H1 (cell line): ENCODE measurements around the gene NAA25. TPM values are rescaled to one million over a fixed set of nuclear protein-coding genes. Genes with fewer than 3 reads are reported as not detected.

Source experiments
- CTCF ChIA-PET: fragments of 300-600 bp; sonication (Branson Sonifier 250); formaldehyde crosslinking; loops from one replicate; lab custom pipeline; 2021; ENCODE audit not compliant: partially characterized antibody; lab: Charles Lee
- POLR2A ChIA-PET: fragments of 300-600 bp; sonication (Branson Sonifier 250); formaldehyde crosslinking; loops from one replicate; lab custom pipeline; 2021; ENCODE audit warnings: inconsistent platforms; ENCODE audit not compliant: partially characterized antibody; lab: Charles Lee
- DNase-seq, 2 experiments: peaks; one replicate each; pipeline versions ENCODE4 v3.0.0 to v3.0.0-alpha.2; 2010 to 2022; ENCODE audit warnings: low spot score in 2 of 2, low read depth in 1 of 2, mixed read lengths in 1 of 2
- FAIRE-seq: peaks from 2 replicates; lab custom pipeline; 2011; peaks lifted over from hg19 to GRCh38; lab: Jason Lieb, UNC
- H2AFZ ChIP-seq: 2 replicates; pipeline ENCODE4 v1.8.1; 2012; ENCODE audit warnings: low read length, inconsistent platforms
- H2AK5ac ChIP-seq: 2 replicates; pipeline ENCODE4 v1.6.1; 2013; ENCODE audit warnings: low read depth, low read length
- H2BK120ac ChIP-seq: replicated peaks from 2 replicates; pipeline ENCODE3; 2013; ENCODE audit warnings: low read depth, low read length, inconsistent platforms
- H2BK12ac ChIP-seq: 2 replicates; pipeline ENCODE4 v1.6.1; 2013; ENCODE audit warnings: low read depth, low read length
- H2BK15ac ChIP-seq: 2 replicates; pipeline ENCODE4 v1.6.1; 2013; ENCODE audit warnings: low read length
- H2BK20ac ChIP-seq: 2 replicates; pipeline ENCODE4 v1.6.1; 2013; ENCODE audit warnings: low read length
- H2BK5ac ChIP-seq: 2 replicates; pipeline ENCODE4 v1.6.1; 2013; ENCODE audit warnings: low read depth, low read length
- H3K14ac ChIP-seq: 2 replicates; pipeline ENCODE4 v1.6.1; 2013; ENCODE audit warnings: inconsistent platforms; ENCODE audit not compliant: insufficient read length
- H3K18ac ChIP-seq: 2 replicates; pipeline ENCODE4 v1.6.1; 2013; ENCODE audit warnings: low read length; ENCODE audit errors: extremely low read depth
- H3K23ac ChIP-seq: 2 replicates; pipeline ENCODE4 v1.6.1; 2013; ENCODE audit warnings: inconsistent platforms; ENCODE audit not compliant: insufficient read length
- H3K23me2 ChIP-seq: 2 replicates; pipeline ENCODE4 v1.6.1; 2013; ENCODE audit warnings: low read depth, low read length
- H3K27ac ChIP-seq: 2 replicates; pipeline ENCODE4 v1.6.1; 2011; ENCODE audit warnings: low read depth, low read length, inconsistent platforms
- H3K27me3 ChIP-seq, 4 experiments: replicated peaks in 1 of 4; 1 replicate in 1 of 4; 2 replicates in 3 of 4; pipeline versions ENCODE4 v1.6.1 to v1.8.1; 2011 to 2013; ENCODE audit warnings: low read length in 3 of 4, mild to moderate bottlenecking in 3 of 4, inconsistent platforms in 2 of 4, mixed read lengths in 2 of 4, moderate library complexity in 1 of 4; ENCODE audit not compliant: control insufficient read depth in 3 of 4, insufficient read depth in 3 of 4; ENCODE audit errors: extremely low read depth in 1 of 4
- H3K36me3 ChIP-seq, 4 experiments: 2 replicates each; pipeline versions ENCODE4 v1.6.1 to v1.8.1; 2011 to 2013; ENCODE audit warnings: mild to moderate bottlenecking in 4 of 4, low read length in 3 of 4, moderate library complexity in 2 of 4, control low read depth in 1 of 4, inconsistent platforms in 1 of 4; ENCODE audit not compliant: insufficient read depth in 4 of 4, control insufficient read depth in 2 of 4
- H3K4ac ChIP-seq: replicated peaks from 2 replicates; pipeline ENCODE3; 2013; ENCODE audit warnings: low read length, low read depth, mixed read lengths, inconsistent platforms; ENCODE audit not compliant: insufficient read length
- H3K4me1 ChIP-seq, 4 experiments: replicated peaks in 1 of 4; 1 replicate in 1 of 4; 2 replicates in 3 of 4; pipeline versions ENCODE4 v1.6.1 to v1.8.1; 2011 to 2013; ENCODE audit warnings: low read length in 3 of 4, inconsistent platforms in 2 of 4, mixed read lengths in 1 of 4; ENCODE audit not compliant: insufficient read depth in 4 of 4, control insufficient read depth in 3 of 4
- H3K4me2 ChIP-seq, 2 experiments: 2 replicates each; pipeline versions ENCODE4 v1.6.1 to v1.8.1; 2011 to 2013; ENCODE audit warnings: low read depth in 2 of 2, low read length in 2 of 2, control low read depth in 1 of 2, inconsistent platforms in 1 of 2, mild to moderate bottlenecking in 1 of 2; ENCODE audit not compliant: insufficient read depth in 1 of 2
- H3K4me3 ChIP-seq, 4 experiments: fragments of 200-600, 300-600 bp in 1 of 4; sonication (generic), shearing (Covaris generic), sonication (Bioruptor Twin) in 1 of 4; 2 replicates each; pipeline versions ENCODE4 v1.5.1 to v1.8.1; 2011 to 2016; ENCODE audit warnings: low read length in 4 of 4, low read depth in 3 of 4, control low read depth in 2 of 4, inconsistent platforms in 2 of 4, mild to moderate bottlenecking in 2 of 4, mixed read lengths in 1 of 4, moderate library complexity in 1 of 4; ENCODE audit not compliant: insufficient read depth in 2 of 4; ENCODE audit errors: extremely low read depth in 1 of 4
- H3K56ac ChIP-seq: replicated peaks from 2 replicates; pipeline ENCODE3; 2013; ENCODE audit warnings: low read depth, mild to moderate bottlenecking, mixed read lengths, low read length, inconsistent platforms; ENCODE audit not compliant: insufficient read length
- H3K79me1 ChIP-seq: 2 replicates; pipeline ENCODE4 v1.6.1; 2013; ENCODE audit warnings: low read depth, low read length, control low read depth
- H3K79me2 ChIP-seq, 2 experiments: 2 replicates each; pipeline versions ENCODE4 v1.6.1 to v1.8.1; 2012 to 2013; ENCODE audit warnings: low read length in 2 of 2, mild to moderate bottlenecking in 2 of 2, inconsistent platforms in 1 of 2; ENCODE audit not compliant: insufficient read depth in 2 of 2, control insufficient read depth in 1 of 2
- H3K9ac ChIP-seq, 4 experiments: replicated peaks in 1 of 4; 1 replicate in 1 of 4; 2 replicates in 3 of 4; pipeline versions ENCODE4 v1.6.1 to v1.8.1; 2011 to 2013; ENCODE audit warnings: low read depth in 3 of 4, low read length in 3 of 4, control low read depth in 2 of 4, mild to moderate bottlenecking in 2 of 4, moderate library complexity in 2 of 4, inconsistent platforms in 1 of 4; ENCODE audit errors: extremely low read depth in 1 of 4
- H3K9me3 ChIP-seq, 2 experiments: 2 replicates each; pipeline versions ENCODE4 v1.6.1 to v1.8.1; 2012 to 2013; ENCODE audit warnings: mild to moderate bottlenecking in 2 of 2, moderate library complexity in 2 of 2, control low read depth in 1 of 2, inconsistent platforms in 1 of 2, low read depth in 1 of 2, low read length in 1 of 2, mixed read lengths in 1 of 2; ENCODE audit not compliant: insufficient read depth in 2 of 2
- H4K20me1 ChIP-seq, 2 experiments: replicated peaks in 1 of 2; 2 replicates each; pipeline versions ENCODE3 to v1.8.1; 2011 to 2013; ENCODE audit warnings: inconsistent platforms in 2 of 2, low read length in 2 of 2, mild to moderate bottlenecking in 1 of 2; ENCODE audit not compliant: insufficient read depth in 2 of 2, control insufficient read depth in 1 of 2
- H4K5ac ChIP-seq: 2 replicates; pipeline ENCODE4 v1.6.1; 2013; ENCODE audit warnings: low read length, low read depth, mixed read lengths, inconsistent platforms; ENCODE audit not compliant: insufficient read length
- H4K8ac ChIP-seq: 2 replicates; pipeline ENCODE4 v1.8.0; 2013; ENCODE audit warnings: mild to moderate bottlenecking, moderate library complexity, low read length, inconsistent platforms; ENCODE audit not compliant: insufficient read depth; ENCODE audit errors: extremely low read depth
- H4K91ac ChIP-seq: replicated peaks from 2 replicates; pipeline ENCODE3; 2013; ENCODE audit warnings: low read length, mixed read lengths, inconsistent platforms; ENCODE audit not compliant: insufficient read length
- EGR1 ChIP-seq: IDR thresholded peaks from 2 replicates; pipeline ENCODE4 v1.6.1; 2011; ENCODE audit warnings: low read depth, low read length, borderline replicate concordance
- MAFK ChIP-seq: IDR thresholded peaks from 2 replicates; pipeline ENCODE4 v1.6.1; 2012; ENCODE audit warnings: low read depth, mild to moderate bottlenecking, improper control_type of control experiment, low read length
- RFX5 ChIP-seq: IDR thresholded peaks from 2 replicates; pipeline ENCODE4 v1.6.1; 2011; ENCODE audit warnings: low read depth, low read length, improper control_type of control experiment, borderline replicate concordance
- SIN3A ChIP-seq, 2 experiments: IDR thresholded peaks in 1 of 2; conservative IDR thresholded peaks in 1 of 2; 2 replicates each; pipeline ENCODE4 v1.6.1; 2011 to 2012; ENCODE audit warnings: low read length in 2 of 2, improper control_type of control experiment in 1 of 2, low read depth in 1 of 2, mild to moderate bottlenecking in 1 of 2
- SP1 ChIP-seq: IDR thresholded peaks from 2 replicates; pipeline ENCODE4 v1.6.1; 2011; ENCODE audit warnings: low read depth, low read length
- TBP ChIP-seq: IDR thresholded peaks from 2 replicates; pipeline ENCODE4 v1.6.1; 2011; ENCODE audit warnings: low read depth, low read length, improper control_type of control experiment
- WGBS, 2 experiments: shearing (Covaris generic) in 1 of 2; methylation state at CpG; one replicate each; pipeline versions ENCODE4 v1.1.6 to v1.1.7; 2013 to 2015; ENCODE audit warnings: low lambda C conversion rate in 2 of 2, mixed read lengths in 2 of 2, inconsistent platforms in 1 of 2, low coverage in 1 of 2, missing lambda C conversion rate in 1 of 2; ENCODE audit not compliant: insufficient replicate concordance in 2 of 2, insufficient coverage in 1 of 2, insufficient read length in 1 of 2; ENCODE audit errors: extremely low coverage in 1 of 2, missing lambda C conversion rate in 1 of 2; 5-methylcytosine and 5-hydroxymethylcytosine counted together
- polyA plus RNA-seq, 7 experiments: library from polyadenylated mRNA; depleted of rRNA in 3 of 7; stranded (reverse) in 5 of 7; unstranded in 2 of 7; fragments of >200 nt in 5 of 7; fragments of 200-250 nt in 2 of 7; gene quantifications; 1 replicate in 5 of 7; 2 replicates in 1 of 7; 4 replicates in 1 of 7; pipeline versions ENCODE4 v1.2.1 to v1.2.3, GENCODE V29; 2011 to 2013; ENCODE audit warnings: missing spikeins in 2 of 7, mixed read lengths in 2 of 7
- total RNA-seq: library from RNA; stranded (reverse); fragmentation: NEBNext Ultra II Directional; extraction: Animal tissue kit (Norgen Biotek cat#: 25700); gene quantifications from 2 replicates; pipeline ENCODE4 v1.2.1, GENCODE V29; 2021
- TF ChIP-seq, protein P1 (sequence below): IDR thresholded peaks from 2 replicates; pipeline ENCODE4 v1.6.1; 2012; ENCODE audit warnings: low read length, inconsistent platforms
- TF ChIP-seq, protein P2 (sequence below): IDR thresholded peaks from 2 replicates; pipeline ENCODE4 v1.6.1; 2011; ENCODE audit warnings: low read length, improper control_type of control experiment
- TF ChIP-seq, protein P3 (sequence below): IDR thresholded peaks from 2 replicates; pipeline ENCODE4 v1.6.1; 2012; ENCODE audit warnings: inconsistent platforms

NAA25 gene
- total and polyA plus RNA-seq, 2 of the 8 experiments (the other 6 are each of a cell fraction or from before 2014, with no cell fraction given), result 10.8 to 60.3 TPM

DNA sequence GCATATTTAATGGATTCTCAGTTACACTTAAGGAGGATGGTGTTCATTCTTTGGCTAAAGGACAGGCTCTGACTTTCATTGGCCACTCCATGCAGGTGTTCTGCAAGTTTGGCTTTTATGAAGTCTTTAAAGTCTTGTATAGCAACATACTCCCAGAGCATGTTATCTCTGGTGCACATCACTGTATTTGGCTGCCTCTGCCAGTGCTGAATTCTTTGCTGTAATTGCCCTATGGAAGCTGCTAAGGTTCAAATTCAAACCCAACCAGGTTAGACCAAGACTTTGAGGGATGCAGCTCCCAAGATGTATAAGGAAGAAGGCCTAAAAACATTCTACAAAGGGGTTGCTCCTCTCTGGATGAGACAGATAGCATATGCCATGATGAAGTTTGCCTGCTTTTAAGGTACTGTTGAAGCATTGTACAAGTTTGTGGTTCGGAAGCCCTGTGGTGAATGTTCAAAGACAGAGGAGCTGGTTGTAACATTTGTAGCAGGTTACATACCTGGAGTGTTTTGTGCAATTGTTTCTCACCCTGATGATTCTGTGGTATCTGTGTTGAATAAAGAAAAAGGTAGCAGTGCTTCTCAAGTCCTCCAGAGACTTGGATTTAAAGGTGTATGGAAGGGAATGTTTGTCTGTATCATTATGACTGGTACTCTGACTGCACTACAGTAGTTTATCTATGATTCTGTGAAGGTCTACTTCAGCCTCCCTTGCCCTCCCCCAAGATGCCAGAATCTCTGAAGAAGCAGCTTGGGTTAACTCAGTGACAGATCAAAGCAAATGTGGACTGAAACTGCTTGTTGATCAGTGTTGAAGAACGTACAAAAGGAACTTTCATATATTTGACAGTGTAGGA lies 115.1 kb downstream of the NAA25 start:
- POLR2A ChIA-PET, result interaction anchor here (1.2 to 3.4 kb wide), 2 partner anchors 10 to 20 kb away, joined by 6 to 20 read pairs; partner anchors contain the start of genes ERP29 and TMEM116
- no peak overlapping the region for H3K4me3 ChIP-seq
- no peak overlapping the region for H3K18ac ChIP-seq
- no peaks in the 10 kb centered on the region for H3K79me1 ChIP-seq
- H3K56ac ChIP-seq, result no peak overlapping the region
- DNase-seq, result no peak
- no peak overlapping the region for H3K14ac ChIP-seq
- no peak overlapping the region for H3K4me2 ChIP-seq
- no peak overlapping the region for H4K5ac ChIP-seq
- CTCF ChIA-PET, result interaction anchor here (0.9 kb wide), 1 partner anchor 11 kb away, joined by 3 read pairs; no protein-coding TSS in a partner anchor
- no peaks in the 10 kb centered on the region for H3K27me3 ChIP-seq
- no peak overlapping the region for H2AK5ac ChIP-seq
- no peak overlapping the region for H2BK12ac ChIP-seq
- H4K20me1 ChIP-seq, result no peaks in the 10 kb centered on the region
- no peak overlapping the region for H3K4ac ChIP-seq
- H2BK120ac ChIP-seq, result no peak overlapping the region
- no peaks in the 10 kb centered on the region for H3K79me2 ChIP-seq
- no peak for FAIRE-seq
- no peaks in the 10 kb centered on the region for H3K4me1 ChIP-seq
- no peak overlapping the region for H2BK20ac ChIP-seq
- H3K36me3 ChIP-seq, result no peaks in the 10 kb centered on the region
- WGBS, 2 experiments, result 89% methylated on average over 2 of the region's 2 CpGs; no CpG with 5 or more reads in 1 of the 2 experiments
- no peak overlapping the region for H2BK15ac ChIP-seq
- no peak overlapping the region for H4K91ac ChIP-seq
- H2BK5ac ChIP-seq, result no peak overlapping the region
- no peak overlapping the region for H4K8ac ChIP-seq
- H2AFZ ChIP-seq, result no peak overlapping the region
- H3K27ac ChIP-seq, result no peak overlapping the region
- no peaks in the 10 kb centered on the region for H3K9me3 ChIP-seq
- no peaks in the 10 kb centered on the region for H3K23me2 ChIP-seq
- H3K23ac ChIP-seq, result no peak overlapping the region
- no peak overlapping the region for H3K9ac ChIP-seq
- TF ChIP-seq, protein P1, sequence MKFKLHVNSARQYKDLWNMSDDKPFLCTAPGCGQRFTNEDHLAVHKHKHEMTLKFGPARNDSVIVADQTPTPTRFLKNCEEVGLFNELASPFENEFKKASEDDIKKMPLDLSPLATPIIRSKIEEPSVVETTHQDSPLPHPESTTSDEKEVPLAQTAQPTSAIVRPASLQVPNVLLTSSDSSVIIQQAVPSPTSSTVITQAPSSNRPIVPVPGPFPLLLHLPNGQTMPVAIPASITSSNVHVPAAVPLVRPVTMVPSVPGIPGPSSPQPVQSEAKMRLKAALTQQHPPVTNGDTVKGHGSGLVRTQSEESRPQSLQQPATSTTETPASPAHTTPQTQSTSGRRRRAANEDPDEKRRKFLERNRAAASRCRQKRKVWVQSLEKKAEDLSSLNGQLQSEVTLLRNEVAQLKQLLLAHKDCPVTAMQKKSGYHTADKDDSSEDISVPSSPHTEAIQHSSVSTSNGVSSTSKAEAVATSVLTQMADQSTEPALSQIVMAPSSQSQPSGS, result no peak
- TF ChIP-seq SP1 (no peak), TBP (no peak), EGR1 (no peak), RFX5 (no peak), MAFK (no peak), SIN3A (conservative IDR thresholded peaks at IDR 0.05 in 1 of 2, IDR thresholded peaks at IDR 0.05 in 1 of 2; ENCODE audit: low read depth in 1 of 2, low read length in 2 of 2) (no peak)
- TF ChIP-seq, protein P2, sequence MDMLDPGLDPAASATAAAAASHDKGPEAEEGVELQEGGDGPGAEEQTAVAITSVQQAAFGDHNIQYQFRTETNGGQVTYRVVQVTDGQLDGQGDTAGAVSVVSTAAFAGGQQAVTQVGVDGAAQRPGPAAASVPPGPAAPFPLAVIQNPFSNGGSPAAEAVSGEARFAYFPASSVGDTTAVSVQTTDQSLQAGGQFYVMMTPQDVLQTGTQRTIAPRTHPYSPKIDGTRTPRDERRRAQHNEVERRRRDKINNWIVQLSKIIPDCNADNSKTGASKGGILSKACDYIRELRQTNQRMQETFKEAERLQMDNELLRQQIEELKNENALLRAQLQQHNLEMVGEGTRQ, result no peak
- TF ChIP-seq, protein P3, sequence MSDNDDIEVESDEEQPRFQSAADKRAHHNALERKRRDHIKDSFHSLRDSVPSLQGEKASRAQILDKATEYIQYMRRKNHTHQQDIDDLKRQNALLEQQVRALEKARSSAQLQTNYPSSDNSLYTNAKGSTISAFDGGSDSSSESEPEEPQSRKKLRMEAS, result no peak
